Measurements from ENCODE around the gene WSCD1.

WSCD1 gene

DNA sequence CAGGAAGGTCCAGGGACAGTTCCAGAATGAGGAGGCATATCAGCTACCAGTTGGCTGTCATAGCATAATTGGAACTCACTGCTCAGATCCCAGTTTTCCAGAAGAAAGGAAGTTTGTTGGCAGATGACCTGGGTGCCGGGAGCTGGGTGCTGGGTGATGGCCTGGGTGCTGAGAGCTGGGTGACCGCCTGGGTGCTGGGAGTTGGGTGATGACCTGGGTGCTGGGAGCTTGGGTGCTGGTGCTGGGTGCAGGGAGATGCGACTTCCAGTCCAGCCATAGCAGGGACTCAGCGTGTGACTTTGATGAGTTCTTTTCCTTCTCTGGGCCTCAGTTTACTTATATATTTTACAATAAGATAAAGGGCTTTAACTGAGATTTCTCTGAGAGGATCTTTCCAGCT, 18.0 kb downstream of the WSCD1 start:
- TF ChIP-seq, protein P1, sequence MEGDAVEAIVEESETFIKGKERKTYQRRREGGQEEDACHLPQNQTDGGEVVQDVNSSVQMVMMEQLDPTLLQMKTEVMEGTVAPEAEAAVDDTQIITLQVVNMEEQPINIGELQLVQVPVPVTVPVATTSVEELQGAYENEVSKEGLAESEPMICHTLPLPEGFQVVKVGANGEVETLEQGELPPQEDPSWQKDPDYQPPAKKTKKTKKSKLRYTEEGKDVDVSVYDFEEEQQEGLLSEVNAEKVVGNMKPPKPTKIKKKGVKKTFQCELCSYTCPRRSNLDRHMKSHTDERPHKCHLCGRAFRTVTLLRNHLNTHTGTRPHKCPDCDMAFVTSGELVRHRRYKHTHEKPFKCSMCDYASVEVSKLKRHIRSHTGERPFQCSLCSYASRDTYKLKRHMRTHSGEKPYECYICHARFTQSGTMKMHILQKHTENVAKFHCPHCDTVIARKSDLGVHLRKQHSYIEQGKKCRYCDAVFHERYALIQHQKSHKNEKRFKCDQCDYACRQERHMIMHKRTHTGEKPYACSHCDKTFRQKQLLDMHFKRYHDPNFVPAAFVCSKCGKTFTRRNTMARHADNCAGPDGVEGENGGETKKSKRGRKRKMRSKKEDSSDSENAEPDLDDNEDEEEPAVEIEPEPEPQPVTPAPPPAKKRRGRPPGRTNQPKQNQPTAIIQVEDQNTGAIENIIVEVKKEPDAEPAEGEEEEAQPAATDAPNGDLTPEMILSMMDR (IDR thresholded peaks at IDR 0.05) = no peak

GRCh38 chr17:6090253-6090652, 20.1 kb downstream of the WSCD1 start:
- TF ChIP-seq, protein P1 (IDR thresholded peaks at IDR 0.05) = no peak

DNA sequence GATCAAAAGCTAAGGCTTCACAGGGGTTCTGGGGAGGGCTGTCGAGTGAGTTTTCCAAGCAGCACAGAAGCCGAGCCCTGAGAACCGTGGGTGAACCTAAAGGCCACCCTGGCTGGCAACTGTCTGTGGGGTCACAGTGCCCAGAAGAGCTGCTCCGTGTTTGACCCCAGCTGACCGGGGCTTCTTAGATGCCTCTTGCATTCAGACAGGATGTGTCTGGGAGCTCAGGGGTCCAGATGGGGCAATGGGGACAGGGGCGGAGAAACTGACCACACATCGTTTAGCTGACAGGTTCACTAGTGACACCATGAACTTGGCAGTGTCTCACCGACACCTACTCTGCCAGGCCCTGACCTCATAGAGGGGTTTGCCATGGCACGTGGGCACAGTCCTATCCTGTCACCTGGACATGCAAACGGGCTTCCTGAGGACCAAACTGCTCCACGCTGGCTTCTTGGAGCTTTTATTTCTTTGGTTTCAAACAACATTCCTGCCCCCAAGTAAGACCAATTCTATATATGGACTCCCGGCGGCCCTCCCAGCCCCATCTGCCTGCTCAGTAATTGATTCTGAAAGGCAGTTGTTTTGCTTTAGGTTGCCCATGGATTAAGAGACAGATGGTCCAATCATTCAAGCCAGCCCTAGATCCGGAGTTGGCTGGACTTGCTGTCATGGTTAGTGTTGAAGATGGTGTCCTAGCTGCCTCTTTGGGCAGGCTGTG, 22.2 kb downstream of the WSCD1 start:
- TF ChIP-seq, protein P1 (IDR thresholded peaks at IDR 0.05) = no peak

- TF ChIP-seq, protein P1 (IDR thresholded peaks at IDR 0.05) = no peak
Observed at GRCh38 chr17:6092903-6093468, 22.8 kb downstream of the WSCD1 start.

DNA sequence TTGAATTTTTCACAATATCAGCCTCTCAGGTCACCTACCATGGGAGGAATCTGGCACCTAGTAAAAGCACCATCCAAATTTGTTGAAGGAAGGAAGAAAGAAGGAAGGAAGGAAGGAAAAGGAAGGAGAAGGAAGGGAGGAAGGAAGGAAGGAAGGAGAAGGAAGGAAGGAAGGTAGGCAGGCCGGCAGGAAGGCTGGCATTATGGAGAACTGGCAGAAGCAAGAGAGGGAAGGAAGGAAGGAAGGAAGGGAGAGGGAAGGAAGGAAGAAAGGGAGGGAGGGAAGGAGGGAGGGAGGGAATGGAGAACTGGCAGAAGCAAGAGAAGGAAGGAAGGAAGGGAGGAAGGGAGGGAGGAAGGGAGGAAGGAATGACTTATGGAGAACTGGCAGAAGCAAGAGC, 24.3 kb downstream of the WSCD1 start:
- TF ChIP-seq, protein P1 (IDR thresholded peaks at IDR 0.05) = no peak

- TF ChIP-seq, protein P1 (IDR thresholded peaks at IDR 0.05) = no peak
Observed at GRCh38 chr17:6094926-6095325, 24.7 kb downstream of the WSCD1 start.

GRCh38 chr17:6095501-6095900, 25.3 kb downstream of the WSCD1 start:
- TF ChIP-seq, protein P1 (IDR thresholded peaks at IDR 0.05) = no peak

All from LNCAP (cell line).